ENCODE measurements around the gene COTL1.

COTL1 gene

DNA sequence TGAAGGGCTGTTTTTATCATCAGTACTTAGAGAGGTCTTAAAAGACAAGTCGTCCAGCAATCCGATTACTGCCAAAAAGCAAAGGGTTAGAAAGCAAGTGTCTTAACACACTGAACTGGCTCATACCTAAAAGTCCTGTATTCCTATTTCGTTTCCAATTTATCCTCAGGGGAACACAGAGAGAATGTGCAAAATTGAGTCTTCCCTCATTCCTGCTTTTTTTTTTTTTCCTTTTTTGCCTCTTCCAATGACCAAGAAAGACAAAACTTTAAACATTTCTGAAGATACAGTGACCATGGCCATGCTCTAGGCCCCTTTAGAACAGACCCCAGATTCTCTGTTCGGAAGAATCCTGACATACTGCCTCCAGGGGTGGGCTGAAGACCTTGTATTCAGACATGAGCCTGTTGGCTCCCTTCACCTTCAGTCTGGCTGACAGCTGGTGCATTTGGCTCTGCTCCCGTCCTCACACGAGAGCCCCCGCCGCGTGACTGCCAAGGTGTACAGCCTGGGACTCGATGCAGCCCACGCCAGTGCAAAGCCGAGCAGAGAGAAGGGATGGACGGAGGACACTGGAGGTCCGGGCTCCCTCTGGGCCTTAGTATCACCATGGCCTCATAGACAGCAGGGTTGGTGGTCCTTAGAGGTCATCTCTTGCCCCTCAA lies 47.0 kb downstream of the COTL1 start:
- no peak overlapping the region for H3K4me3 ChIP-seq (ENCODE audit: low read depth, low read length)
- TF ChIP-seq, protein P1, sequence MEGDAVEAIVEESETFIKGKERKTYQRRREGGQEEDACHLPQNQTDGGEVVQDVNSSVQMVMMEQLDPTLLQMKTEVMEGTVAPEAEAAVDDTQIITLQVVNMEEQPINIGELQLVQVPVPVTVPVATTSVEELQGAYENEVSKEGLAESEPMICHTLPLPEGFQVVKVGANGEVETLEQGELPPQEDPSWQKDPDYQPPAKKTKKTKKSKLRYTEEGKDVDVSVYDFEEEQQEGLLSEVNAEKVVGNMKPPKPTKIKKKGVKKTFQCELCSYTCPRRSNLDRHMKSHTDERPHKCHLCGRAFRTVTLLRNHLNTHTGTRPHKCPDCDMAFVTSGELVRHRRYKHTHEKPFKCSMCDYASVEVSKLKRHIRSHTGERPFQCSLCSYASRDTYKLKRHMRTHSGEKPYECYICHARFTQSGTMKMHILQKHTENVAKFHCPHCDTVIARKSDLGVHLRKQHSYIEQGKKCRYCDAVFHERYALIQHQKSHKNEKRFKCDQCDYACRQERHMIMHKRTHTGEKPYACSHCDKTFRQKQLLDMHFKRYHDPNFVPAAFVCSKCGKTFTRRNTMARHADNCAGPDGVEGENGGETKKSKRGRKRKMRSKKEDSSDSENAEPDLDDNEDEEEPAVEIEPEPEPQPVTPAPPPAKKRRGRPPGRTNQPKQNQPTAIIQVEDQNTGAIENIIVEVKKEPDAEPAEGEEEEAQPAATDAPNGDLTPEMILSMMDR (IDR thresholded peaks at IDR 0.05; ENCODE audit: low read depth, low read length), result no peak
- DNase-seq (ENCODE audit: low read depth, low spot score), result no peak
- in situ Hi-C loops (cut with HindIII; ENCODE audit: low sequenced_read_pairs), result no loop called here

DNA sequence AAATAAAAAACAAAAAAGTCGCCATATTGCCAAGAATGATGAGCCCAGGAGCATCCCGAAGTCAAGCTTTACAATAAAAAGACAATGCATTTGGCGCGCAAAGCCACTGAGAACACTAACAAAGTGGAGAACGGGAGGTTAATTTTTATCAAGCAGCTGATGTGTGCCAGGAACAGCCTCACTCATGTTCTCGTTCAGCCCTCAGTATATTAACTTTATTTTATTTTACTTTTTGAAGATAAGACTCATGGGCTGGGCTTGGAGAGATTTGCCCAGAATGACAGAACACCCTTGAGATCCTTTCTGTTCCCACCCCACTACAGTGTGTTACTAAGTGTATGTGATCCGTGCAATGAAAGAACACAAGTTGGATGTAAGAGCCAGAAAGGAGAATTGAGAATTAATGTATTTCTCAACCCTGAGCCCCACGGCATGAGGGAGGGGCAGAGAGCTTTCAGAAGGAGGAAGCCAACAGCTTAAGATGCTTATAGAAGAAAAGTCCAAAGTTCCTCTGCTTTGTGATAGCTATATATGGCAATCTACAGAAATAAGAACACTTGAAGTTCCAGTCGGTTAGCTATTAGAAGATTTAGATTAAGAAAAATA lies 48.4 kb downstream of the COTL1 start:
- no peak overlapping the region for H3K4me3 ChIP-seq (ENCODE audit: low read depth, low read length)
- in situ Hi-C loops (cut with HindIII; ENCODE audit: low sequenced_read_pairs), result no loop called here
- no peak for DNase-seq (ENCODE audit: low read depth, low spot score)
- TF ChIP-seq, protein P1 (IDR thresholded peaks at IDR 0.05; ENCODE audit: low read depth, low read length), result no peak

DNA sequence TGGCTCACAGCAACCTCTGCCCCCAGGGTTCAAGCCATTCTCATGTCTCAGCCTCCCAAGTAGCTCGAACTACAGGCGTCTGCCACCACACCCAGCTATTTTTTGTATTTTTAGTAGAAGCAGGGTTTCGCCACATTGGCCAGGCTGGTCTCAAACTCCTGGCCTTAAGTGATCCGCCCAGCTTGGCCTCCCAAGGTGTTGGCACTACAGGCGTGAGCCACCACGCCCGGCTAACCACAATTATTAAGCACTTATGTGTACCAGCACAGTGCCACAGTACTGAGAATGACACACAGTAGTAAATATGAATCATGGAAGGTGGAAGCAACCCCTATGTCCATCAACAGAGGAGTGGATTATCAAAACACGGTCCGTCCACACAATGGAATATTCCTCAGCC lies 49.8 kb downstream of the COTL1 start:
- no peak overlapping the region for H3K4me3 ChIP-seq (ENCODE audit: low read depth, low read length)
- DNase-seq (ENCODE audit: low read depth, low spot score), result no peak
- in situ Hi-C loops (cut with HindIII; ENCODE audit: low sequenced_read_pairs), result no loop called here
- TF ChIP-seq, protein P1 (IDR thresholded peaks at IDR 0.05; ENCODE audit: low read depth, low read length), result no peak

DNA sequence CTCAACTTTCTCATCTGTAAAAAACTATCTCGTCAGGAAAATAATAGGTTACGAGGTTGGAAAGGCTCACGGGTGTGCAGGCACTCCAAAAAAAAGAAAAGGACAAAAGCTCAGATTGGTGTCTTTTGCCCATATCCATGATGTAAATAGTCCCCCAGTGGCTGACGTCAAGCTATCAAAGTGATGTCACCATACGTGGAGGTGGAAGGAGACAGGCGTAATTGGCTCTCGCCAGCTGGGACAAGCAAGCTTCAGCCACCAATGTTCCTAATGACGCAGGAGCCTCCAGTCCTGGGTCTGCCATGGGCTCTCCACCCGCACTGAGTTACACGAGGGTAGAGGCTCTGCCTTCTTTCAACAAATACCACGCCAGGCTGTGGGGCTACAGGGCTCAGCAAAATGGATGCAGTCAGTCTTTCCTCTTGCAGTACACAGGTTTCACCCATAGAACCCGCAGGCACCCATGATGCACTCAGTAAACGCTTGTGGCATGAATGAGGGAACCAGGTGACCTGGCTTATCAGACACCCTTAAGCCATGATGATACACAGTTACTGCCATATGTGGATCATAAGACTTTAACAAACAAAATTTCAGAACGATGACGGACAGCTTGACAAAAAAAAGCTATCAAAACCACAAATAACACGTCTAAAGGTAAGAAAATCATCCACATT lies 50.5 kb downstream of the COTL1 start:
- in situ Hi-C loops (cut with HindIII; ENCODE audit: low sequenced_read_pairs), result no loop called here
- DNase-seq (ENCODE audit: low read depth, low spot score), result no peak
- TF ChIP-seq, protein P1 (IDR thresholded peaks at IDR 0.05; ENCODE audit: low read depth, low read length), result no peak
- no peak overlapping the region for H3K4me3 ChIP-seq (ENCODE audit: low read depth, low read length)

DNA sequence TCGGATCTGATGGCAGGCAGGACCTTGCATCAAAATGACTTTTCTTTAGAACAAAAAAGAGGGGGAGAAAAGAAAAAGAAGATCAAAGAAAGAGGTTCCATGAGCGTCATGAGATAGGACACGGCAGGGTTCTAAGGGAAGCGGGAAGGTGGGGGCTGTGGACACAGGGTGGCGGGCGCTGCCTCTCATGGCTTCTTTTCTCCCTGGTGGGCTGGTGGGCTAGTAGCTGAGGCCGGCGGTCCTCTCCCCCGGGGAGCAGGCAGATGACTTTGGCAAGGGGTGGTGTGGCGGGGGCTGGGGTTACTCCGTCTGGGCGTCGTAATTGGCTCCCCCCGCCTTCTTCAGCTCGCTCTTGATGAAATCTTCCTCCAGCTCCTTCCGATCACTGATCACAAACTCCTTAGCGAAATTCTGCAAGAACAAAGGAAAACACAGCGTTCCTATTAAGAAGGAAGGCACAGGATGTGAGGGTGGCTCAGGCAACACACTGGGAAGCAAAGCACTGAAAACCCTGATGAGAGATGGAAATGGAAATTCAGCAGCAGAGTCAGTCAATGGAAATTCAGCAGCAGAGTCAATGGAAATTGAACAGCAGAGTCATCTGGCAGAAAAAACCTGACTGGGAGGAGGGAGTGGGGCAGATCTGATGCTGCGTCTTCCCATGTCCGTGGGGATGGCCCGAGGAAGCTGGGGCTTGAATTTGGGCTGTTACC lies 51.2 kb downstream of the COTL1 start:
- H3K4me3 ChIP-seq (ENCODE audit: low read depth, low read length), result no peak overlapping the region
- TF ChIP-seq, protein P1 (IDR thresholded peaks at IDR 0.05; ENCODE audit: low read depth, low read length), result no peak
- in situ Hi-C loops (cut with HindIII; ENCODE audit: low sequenced_read_pairs), result no loop called here
- DNase-seq (ENCODE audit: low read depth, low spot score), result no peak

DNA sequence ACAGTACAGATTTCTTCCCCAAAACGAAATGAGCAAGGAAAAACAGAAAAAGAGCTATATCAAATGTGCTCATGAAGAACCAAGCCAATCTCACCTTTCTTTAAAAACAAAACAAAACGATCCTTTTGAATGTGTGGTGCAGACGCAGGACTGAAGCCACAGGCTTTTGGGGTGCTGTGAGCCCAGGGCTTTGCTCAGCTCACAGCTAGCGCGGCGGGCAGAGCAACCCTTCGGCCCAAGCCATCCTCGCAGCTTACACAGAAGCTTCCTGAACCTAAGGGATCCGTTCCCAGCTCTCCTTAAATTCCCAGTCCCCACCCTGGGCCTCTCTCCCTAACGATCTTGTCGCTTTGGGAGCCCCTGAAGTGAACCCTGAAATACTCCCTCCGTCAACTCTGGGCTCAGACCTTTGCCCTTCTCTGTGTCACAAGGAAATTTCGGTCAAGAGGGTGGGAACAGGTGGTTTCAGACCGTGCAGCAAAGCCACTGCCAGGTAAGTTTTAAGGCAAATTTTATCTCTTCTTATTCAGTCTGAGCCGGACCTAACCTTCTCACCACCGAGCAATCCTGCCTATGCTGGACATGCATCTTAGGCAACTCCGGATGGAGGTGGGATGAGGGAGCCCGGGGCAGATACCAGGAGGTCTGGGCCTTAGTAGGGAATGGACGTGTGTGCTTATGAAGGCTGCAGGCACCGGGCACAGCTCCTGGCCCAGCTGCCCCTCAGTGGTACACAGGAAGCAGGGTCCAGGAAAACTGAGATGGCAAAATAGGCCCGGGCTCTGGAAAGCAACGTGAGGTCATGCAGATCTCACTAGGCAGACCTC lies 52.0 kb downstream of the COTL1 start:
- H3K4me3 ChIP-seq (ENCODE audit: low read depth, low read length), result no peak overlapping the region
- TF ChIP-seq, protein P1 (IDR thresholded peaks at IDR 0.05; ENCODE audit: low read depth, low read length), result no peak
- DNase-seq (ENCODE audit: low read depth, low spot score), result no peak
- in situ Hi-C loops (cut with HindIII; ENCODE audit: low sequenced_read_pairs), result no loop called here

Data from astrocyte of the spinal cord (primary cell).